Peyer's patch (tissue), 4 donors: ENCODE measurements around the gene KCTD15. TPM values are rescaled to one million over a fixed set of nuclear protein-coding genes. Genes with fewer than 3 reads are reported as not detected.

Experiments
- DNase-seq, 3 donors: peaks; one replicate each; pipeline ENCODE4 v3.0.0-alpha.2; 2017 to 2019
- H3K27ac ChIP-seq, 4 donors: fragments of 200-600 bp; sonication (generic); one replicate each; pipeline ENCODE4 v1.5.1; 2016 to 2019
- H3K27me3 ChIP-seq, 2 donors: fragments of 200-600 bp; sonication (generic); one replicate each; pipeline ENCODE4 v1.5.1; 2019
- H3K36me3 ChIP-seq, 3 donors: fragments of 200-600 bp; sonication (generic); one replicate each; pipeline ENCODE4 v1.5.1; 2016 to 2019
- H3K4me1 ChIP-seq, 4 donors: fragments of 200-600 bp; sonication (generic); one replicate each; pipeline ENCODE4 v1.5.1; 2016 to 2019
- H3K4me3 ChIP-seq, 4 donors: fragments of 200-600 bp; sonication (generic); 1 replicate in 3 of 4; 2 replicates in 1 of 4; pipeline ENCODE4 v1.5.1; 2016 to 2019; ENCODE audit warnings: mild to moderate bottlenecking in 1 of 4
- H3K9me3 ChIP-seq, 4 donors: fragments of 200-600 bp; sonication (generic); one replicate each; pipeline ENCODE4 v1.5.1; 2016 to 2019; ENCODE audit warnings: mild to moderate bottlenecking in 1 of 4
- POLR2A ChIP-seq, 2 donors: fragments of 450-650 bp; IDR thresholded peaks; one replicate each; pipeline ENCODE4 v1.5.1; 2017; ENCODE audit warnings: antibody characterized with exemption in 2 of 2, mild to moderate bottlenecking in 2 of 2, moderate library complexity in 2 of 2
- total RNA-seq, 4 donors: library from RNA; depleted of rRNA; stranded (reverse); fragments of >200 nt; gene quantifications; one replicate each; pipeline ENCODE4 v1.1.0, GENCODE V29; 2016
- TF ChIP-seq, protein P1 (sequence below), 6 experiments: fragments of 450-650 bp in 4 of 6; fragments of 200-600 bp in 2 of 6; sonication (generic) in 1 of 6; IDR thresholded peaks; one replicate each; pipeline ENCODE4 v1.5.1; 2017 to 2019; ENCODE audit warnings: antibody characterized with exemption in 6 of 6, mild to moderate bottlenecking in 3 of 6, moderate library complexity in 1 of 6

The KCTD15 gene
- total RNA-seq, 4 donors from 2014 or later, result 5.4 to 33.5 (median 21.6) TPM

DNA sequence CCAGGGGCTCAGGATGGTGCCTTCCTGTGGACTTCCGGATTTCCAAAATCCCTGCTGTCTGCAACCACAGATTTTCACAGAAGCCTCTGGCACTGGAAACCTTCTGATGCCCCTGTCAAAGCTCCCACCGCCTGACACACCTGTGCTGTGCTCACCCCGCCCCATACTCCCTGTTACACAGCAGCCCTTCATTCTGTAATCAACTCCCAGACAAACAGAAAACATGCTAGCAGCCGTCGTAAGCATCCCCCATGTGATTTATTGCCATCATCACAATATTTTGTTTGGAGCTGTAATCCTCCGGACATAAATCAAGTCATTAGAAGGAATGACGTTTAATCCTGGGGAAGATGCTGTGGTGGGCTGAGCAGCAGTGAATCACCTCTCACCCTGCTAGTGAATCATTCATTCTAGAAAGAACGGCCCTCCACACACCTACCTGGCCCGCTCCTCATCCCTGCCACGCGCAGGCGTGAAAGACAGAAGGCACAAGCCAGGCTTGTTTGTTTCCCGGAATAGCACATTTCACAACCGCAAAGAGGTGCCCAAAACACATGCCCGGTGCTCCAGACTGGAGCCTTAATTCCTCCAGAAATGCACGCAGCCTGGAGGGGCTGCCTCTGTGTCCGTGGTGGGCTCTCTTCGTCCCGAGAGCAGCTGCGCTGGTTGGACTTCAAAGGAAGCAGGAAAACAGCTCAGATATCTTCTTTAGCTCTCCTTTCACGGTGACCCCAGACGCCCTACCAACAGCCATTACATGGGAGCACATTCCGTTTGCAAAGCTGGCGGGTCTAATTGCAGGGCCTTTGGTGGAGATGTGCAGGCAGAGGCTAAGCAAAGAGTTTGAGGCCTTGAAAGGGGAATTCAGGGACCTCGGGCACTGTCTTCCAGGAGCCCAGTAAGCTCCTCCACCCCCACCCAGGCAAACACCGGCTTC, 41.3 kb upstream of the KCTD15 start:
- Histone ChIP-seq H3K4me1 (no peaks in the 10 kb centered on the region), H3K4me3 (no peak overlapping the region), H3K27me3 (no peaks in the 10 kb centered on the region), H3K27ac (no peak overlapping the region), H3K9me3 (no peaks in the 10 kb centered on the region), H3K36me3 (no peaks in the 10 kb centered on the region)
- DNase-seq, result no peak
- TF ChIP-seq, protein P1, sequence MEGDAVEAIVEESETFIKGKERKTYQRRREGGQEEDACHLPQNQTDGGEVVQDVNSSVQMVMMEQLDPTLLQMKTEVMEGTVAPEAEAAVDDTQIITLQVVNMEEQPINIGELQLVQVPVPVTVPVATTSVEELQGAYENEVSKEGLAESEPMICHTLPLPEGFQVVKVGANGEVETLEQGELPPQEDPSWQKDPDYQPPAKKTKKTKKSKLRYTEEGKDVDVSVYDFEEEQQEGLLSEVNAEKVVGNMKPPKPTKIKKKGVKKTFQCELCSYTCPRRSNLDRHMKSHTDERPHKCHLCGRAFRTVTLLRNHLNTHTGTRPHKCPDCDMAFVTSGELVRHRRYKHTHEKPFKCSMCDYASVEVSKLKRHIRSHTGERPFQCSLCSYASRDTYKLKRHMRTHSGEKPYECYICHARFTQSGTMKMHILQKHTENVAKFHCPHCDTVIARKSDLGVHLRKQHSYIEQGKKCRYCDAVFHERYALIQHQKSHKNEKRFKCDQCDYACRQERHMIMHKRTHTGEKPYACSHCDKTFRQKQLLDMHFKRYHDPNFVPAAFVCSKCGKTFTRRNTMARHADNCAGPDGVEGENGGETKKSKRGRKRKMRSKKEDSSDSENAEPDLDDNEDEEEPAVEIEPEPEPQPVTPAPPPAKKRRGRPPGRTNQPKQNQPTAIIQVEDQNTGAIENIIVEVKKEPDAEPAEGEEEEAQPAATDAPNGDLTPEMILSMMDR (IDR thresholded peaks at IDR 0.05), result no peak
- no peak for TF ChIP-seq POLR2A (IDR thresholded peaks at IDR 0.05)

DNA sequence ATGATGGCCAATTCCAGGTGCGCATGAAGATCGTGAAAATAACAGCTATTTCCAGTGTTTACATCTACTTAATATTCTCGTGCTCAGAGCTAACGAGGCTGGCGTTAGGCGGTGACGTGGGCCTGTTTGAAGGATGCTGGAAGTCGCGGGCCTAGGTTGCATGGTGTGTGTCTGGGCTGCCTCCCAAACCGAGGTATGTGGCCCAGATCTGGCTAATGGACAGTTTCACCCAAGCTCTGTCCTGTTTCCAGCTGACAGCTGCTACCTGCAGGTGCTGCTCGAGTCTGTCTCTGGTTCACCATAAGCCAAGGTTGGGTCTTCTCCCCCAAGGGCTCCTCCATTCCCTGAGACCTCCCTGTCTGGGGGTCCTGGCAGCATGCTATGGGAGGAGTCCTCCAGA, 40.5 kb upstream of the KCTD15 start:
- Histone ChIP-seq H3K27me3 (no peaks in the 10 kb centered on the region), H3K9me3 (no peaks in the 10 kb centered on the region), H3K36me3 (no peaks in the 10 kb centered on the region), H3K27ac (no peak overlapping the region), H3K4me1 (no peaks in the 10 kb centered on the region), H3K4me3 (no peak overlapping the region)
- no peak for TF ChIP-seq POLR2A (IDR thresholded peaks at IDR 0.05)
- TF ChIP-seq, protein P1 (IDR thresholded peaks at IDR 0.05), result no peak
- DNase-seq, result no peak

- no peak overlapping the region for H3K4me3 ChIP-seq
- H3K9me3 ChIP-seq, result no peaks in the 10 kb centered on the region
- H3K36me3 ChIP-seq, result no peaks in the 10 kb centered on the region
- H3K4me1 ChIP-seq, result no peaks in the 10 kb centered on the region
- H3K27ac ChIP-seq, result no peak overlapping the region
- no peaks in the 10 kb centered on the region for H3K27me3 ChIP-seq
- no peak for DNase-seq
- TF ChIP-seq, protein P1 (IDR thresholded peaks at IDR 0.05), result no peak
- no peak for TF ChIP-seq POLR2A (IDR thresholded peaks at IDR 0.05)
These were observed 38.1 kb upstream of the KCTD15 start for GRCh38 chr19:33758541-33759013.

GRCh38 chr19:33759356-33759755, 37.3 kb upstream of the KCTD15 start:
- no peaks in the 10 kb centered on the region for H3K27me3 ChIP-seq
- H3K9me3 ChIP-seq, result no peaks in the 10 kb centered on the region
- H3K27ac ChIP-seq, result no peak overlapping the region
- TF ChIP-seq POLR2A (IDR thresholded peaks at IDR 0.05), result no peak
- TF ChIP-seq, protein P1 (IDR thresholded peaks at IDR 0.05), result no peak
- no peak for DNase-seq
- H3K36me3 ChIP-seq, result no peaks in the 10 kb centered on the region
- no peaks in the 10 kb centered on the region for H3K4me1 ChIP-seq
- H3K4me3 ChIP-seq, result no peak overlapping the region

DNA sequence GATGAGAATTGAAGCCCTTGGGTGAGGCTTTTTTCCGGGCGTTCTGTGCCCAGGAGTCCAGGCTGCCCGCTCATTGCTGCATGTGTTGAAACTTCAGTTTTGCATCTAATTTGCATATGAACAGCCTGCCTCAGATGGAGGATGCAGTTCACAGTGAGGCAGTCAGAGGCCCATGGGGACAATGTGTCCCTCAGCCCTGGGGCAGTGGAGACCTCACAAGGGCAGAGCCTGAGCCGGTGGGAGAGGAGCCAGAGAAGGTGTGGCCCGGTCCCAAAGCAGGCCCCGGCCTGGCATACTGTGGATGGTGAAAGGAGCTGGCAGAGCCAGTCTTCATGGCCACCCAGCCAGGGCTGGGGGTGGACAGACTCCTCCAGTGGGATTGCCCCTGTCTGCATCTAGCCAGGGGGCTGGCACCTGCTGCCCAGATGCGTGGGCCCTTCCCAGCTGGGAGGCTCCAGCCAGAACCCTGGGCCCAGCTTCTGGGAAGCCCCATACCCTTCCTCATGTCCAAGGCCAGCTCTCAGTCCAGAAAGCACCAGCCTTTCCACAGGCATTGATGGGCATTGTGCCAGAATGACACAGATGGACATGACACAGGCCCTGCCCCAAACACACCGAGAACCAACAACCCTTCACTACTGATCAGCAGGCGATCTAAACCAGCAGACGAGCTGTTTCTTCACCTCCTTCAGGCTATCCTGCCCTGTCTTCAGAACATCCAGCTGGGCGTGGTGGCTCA, 32.9 kb upstream of the KCTD15 start:
- TF ChIP-seq POLR2A (IDR thresholded peaks at IDR 0.05), result no peak
- TF ChIP-seq, protein P1 (IDR thresholded peaks at IDR 0.05), result no peak
- DNase-seq, result no peak
- no peaks in the 10 kb centered on the region for H3K27me3 ChIP-seq
- no peak overlapping the region for H3K27ac ChIP-seq
- no peak overlapping the region for H3K4me3 ChIP-seq
- H3K4me1 ChIP-seq, result no peaks in the 10 kb centered on the region
- no peaks in the 10 kb centered on the region for H3K36me3 ChIP-seq
- H3K9me3 ChIP-seq, result no peaks in the 10 kb centered on the region
